Right ventricle myocardium inferior (tissue), 1 donor: ENCODE data around the gene QPCT. TPM values are rescaled to one million over a fixed set of nuclear protein-coding genes. Genes with fewer than 3 reads are reported as not detected.

Experiments used
- ATAC-seq: fragments of 200-7000 bp; cut with Tn5 transposase; one replicate; pipeline ENCODE4 v1.9.1; 2020; ENCODE audit warnings: mild to moderate bottlenecking, moderate library complexity
- DNase-seq: peaks from one replicate; pipeline ENCODE4 v3.0.0; 2021; ENCODE audit errors: missing footprints
- intact Hi-C: fragments of 100-400 bp; cut with DNase I; formaldehyde crosslinking; loops from one replicate; pipeline ENCODE4 v1.11.0; 2022
- total RNA-seq: library from RNA; stranded (reverse); fragmentation: NEBNext Ultra II Directional; extraction: Animal tissue kit (Norgen Biotek cat#: 25700); gene quantifications from one replicate; pipeline ENCODE4 v1.2.1, GENCODE V29; 2021
- donor health status: DM: no; HTN: yes; CAD: no; lungs with severe emphysema.

The QPCT gene
- total RNA-seq, 1 donor from 2014 or later = 1.7 TPM

DNA sequence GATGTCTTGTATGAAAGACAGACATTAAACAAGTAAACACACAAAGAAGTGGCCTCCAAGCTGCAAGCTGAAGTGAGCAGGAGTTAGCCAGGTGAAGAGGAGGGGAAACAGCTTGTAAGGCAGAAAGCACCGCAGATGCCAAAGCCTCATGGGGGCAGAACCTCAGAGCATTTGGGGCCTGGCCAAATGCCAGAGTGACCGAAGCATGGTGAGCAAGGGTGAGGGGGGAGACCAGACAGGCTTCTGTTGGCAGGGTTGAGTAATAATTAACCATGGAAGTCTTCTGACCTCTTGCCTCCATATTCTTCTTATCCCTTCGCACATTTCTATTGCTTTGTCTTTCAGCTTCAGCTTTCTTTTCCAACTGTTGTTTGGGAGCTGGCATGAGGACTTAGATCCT is 5.6 kb downstream of the QPCT start:
- no peak for DNase-seq
- intact Hi-C loops = no loop called here
- no peak for ATAC-seq

DNA sequence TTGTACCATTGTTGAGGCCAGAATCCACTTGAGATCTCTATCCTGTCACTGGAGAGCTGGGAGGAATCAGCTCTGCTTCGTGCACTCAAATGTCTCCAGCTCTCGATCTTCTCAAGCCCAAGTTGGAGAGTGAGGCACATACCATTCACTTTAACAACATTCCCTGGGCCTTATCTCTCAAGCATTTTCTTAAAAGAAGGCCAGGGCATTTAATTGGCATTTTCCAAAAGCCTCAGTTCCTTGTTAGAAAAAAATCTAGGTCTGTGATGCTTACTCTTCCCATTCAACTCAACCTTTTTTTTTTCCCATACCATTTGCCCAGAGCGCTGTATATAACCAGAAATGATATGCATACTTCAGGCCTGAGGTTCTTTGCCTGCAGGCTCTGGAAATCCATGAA is 10.1 kb downstream of the QPCT start:
- no peak for ATAC-seq
- DNase-seq = no peak
- intact Hi-C loops = no loop called here

DNA sequence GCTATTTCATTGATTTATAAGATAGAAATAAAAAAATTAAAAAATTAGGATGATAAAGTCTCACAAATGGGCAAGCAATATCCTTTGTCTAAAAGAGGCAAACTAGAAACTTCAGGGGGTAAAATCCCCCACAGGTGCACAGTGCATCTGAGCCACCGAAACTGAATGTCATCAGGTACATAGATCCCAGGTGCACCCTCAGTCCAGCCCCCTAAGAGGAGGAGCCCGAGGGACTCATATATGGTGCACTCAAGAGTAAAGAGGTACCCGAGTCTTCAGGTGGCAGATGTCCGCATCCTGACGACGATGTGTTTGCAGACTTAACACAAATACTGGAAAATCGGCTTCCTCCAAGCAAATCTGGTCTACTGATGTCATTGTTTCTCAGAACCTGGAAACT is 11.3 kb downstream of the QPCT start:
- intact Hi-C loops = no loop called here
- DNase-seq = no peak
- no peak for ATAC-seq

DNA sequence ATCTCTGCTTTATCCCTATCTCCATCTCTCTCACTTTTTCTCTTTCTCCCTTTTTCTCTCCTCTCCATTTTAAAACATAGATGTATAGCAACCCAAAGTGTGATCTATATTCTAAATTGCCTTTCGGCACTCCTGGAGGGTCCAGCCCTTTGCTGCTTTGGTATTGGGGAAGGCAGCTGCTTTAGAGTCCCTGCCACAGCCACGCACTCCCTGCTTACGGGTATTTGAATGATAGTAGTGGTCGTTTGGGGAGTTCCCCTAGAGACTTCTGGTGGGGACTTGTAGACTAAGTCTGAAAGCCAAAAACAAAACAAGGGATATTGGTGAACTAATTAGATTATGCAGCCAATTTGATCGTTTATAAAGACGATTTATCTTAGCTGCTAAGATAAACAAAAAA is 11.9 kb downstream of the QPCT start:
- no peak for ATAC-seq
- intact Hi-C loops = no loop called here
- no peak for DNase-seq

DNA sequence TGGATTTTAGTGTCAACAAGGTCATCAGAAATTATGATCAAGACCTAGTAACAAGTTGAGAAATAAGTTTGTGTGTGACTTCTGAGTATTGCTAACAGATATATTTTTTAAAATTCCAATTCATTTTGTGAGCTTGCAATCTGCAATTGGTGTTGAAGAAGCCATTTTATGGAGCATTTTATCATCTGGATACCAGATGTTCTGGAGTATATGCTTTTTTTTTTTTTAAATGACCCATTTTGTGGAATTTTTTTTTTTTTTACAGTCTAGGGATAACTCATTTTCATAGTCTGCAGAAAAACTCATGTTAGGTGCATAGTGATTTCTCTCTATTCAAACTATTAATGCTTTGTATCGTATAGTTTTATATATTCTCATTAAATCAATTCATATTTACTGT is 12.6 kb downstream of the QPCT start:
- intact Hi-C loops = no loop called here
- DNase-seq (no peak), ATAC-seq (no peak)

DNA sequence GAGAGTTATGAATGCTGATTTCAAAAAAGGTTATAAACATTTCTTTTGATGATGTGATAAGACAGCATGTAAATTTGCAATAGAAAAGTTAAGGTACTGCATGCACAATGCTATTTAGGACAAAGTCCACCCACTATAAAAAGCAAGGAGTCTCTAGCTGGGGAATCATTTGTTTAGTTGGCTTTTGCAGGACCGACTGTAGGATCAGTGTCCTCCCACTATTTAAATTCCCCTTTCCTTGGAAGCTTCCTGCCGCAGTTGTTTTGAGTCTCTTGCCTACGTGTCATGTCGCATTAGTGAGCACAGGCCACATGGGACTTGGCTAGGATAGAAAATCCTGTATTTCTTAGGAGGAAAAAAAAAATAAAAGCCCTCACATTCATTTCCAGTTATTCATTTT is 13.1 kb downstream of the QPCT start:
- DNase-seq (no peak), ATAC-seq (no peak)
- intact Hi-C loops = no loop called here

DNA sequence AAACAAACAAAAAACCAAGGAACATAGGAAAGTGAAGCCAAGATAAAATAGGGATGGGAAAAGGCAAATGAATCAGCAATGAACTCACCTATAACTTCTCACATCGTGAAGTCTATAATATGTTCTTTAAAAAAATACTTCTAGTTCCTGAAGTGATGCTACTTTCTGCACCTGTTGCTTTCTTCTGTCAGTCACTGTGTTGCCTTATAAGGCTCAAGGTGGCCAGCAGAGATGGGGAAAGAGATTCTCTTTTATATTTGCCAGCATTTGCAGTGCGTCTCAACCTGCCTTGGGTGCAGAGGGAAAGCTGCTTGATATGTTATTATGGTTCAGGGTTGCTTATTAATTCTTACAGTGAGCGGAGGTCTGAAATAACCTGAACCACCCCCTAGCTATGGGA is 14.0 kb downstream of the QPCT start:
- ATAC-seq (no peak), DNase-seq (no peak)
- intact Hi-C loops = no loop called here

DNA sequence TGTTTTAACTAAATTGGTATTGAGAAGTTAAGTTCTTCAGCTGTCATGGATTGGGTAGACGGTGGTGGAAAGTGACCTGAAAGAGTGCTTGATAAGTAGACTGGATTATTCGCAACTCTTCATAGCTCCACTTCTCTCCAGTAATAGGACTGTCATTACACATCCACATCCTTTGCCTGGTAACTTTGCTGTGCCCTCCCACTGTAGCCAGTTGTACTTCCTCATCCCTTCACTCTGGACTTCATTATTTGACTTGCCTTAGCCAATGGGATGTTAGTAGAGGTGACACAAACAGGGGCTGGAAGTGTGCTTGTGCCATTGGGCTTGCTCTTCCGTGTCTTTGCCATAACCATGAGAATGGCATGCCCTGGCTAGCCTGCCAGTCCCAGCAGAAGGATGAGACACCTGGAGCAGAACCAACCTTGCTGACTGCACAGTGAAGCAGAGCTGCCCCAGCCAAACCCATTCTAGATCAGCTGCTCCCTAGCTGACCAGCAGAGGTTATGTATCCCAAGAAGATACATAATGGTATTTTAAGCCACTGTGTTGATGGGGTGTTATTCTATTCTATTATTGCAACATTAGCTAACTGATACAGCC is 16.9 kb downstream of the QPCT start:
- no peak for ATAC-seq
- intact Hi-C loops = no loop called here
- no peak for DNase-seq

DNA sequence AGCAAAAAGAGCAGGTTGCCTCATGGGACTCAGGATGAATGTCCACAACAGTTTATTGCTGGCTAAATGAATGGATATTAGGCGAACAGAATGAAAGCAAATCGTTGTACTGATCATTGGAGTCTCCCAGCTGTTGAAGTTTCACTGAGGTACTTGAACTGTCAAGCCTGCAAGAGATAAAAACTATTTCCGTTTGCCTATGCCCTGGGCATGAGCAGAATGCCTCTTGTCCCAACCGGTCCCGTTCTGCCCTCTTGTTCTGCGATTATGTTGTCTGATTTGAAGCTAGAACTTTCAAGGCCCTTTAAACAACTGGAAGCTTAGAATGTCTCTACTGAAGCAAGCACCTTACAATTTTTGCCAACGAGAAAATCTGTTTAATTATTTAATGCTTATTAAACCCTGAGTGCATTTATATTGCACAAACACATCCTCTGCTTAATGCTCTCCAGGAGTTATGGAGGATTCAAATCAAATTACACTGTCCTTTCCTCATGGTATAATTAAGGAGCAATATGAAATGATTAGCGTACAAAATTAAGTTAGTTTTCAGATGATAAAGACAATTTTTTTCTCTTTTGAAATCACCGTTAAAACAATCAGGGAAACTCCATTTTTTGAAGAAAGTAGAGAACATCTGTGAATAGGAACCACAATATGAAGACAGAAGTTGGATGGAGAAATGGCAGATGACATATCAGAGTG is 17.7 kb downstream of the QPCT start:
- intact Hi-C loops = no loop called here
- ATAC-seq = no peak
- DNase-seq = no peak

DNA sequence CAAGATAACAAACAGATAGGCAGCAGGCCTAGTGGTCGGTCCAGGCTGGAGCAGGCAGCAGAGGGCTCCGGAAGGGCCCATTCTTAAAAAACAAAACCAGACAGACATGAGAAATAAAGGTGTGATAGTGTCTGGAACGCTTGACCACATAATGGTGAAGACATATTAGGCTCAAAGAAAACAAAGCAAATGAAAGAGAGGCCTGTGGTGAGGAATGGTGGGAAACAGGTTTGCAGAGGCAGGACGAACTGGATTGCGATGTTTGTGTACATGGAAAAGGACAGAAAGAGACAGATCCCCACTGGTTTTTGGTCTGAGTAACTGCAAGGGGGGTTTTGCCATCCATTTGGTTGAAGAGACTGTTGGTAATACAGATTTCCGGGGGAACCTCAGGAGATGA is 19.9 kb downstream of the QPCT start:
- DNase-seq (no peak), ATAC-seq (no peak)
- intact Hi-C loops = no loop called here

DNA sequence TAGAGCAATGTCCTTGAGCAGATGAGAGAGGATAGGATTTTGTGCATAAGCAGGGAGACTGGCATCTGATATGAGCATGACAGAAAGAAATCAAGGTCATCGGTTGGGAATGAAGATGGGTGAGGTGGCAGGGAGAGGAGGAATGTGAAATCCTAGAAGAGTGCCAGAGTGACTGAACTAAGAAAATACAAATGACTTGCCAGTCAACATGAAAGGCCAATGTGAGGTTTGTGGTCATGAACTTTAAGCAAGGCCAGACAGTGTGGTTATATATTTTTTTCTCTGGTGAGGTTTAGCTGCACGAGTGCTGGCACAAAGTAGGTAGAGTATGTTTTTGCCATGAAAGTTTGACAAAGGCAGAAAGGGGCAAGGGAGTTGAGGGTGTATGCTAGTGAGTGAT is 21.2 kb downstream of the QPCT start:
- DNase-seq (no peak), ATAC-seq (no peak)
- intact Hi-C loops = no loop called here

DNA sequence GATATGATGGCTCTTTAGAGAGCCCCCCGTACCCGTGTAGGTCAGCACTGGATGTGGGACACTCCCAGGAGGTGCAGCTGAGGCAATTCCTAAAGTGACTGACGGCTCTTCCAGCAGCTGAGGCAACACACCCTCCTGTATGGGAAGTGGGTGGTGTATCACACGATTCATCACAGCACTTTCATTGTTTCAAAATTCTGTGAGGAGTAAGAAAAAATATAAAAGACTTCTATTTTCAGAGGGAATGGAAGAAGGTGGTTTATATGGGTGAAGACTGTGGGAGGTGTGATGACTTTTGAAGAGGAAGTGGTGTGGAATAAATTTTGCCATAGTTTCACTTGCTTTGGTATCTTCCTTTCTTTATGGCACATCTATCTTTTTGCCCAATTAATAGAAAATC is 22.3 kb downstream of the QPCT start:
- no peak for ATAC-seq
- intact Hi-C loops = no loop called here
- DNase-seq = no peak

DNA sequence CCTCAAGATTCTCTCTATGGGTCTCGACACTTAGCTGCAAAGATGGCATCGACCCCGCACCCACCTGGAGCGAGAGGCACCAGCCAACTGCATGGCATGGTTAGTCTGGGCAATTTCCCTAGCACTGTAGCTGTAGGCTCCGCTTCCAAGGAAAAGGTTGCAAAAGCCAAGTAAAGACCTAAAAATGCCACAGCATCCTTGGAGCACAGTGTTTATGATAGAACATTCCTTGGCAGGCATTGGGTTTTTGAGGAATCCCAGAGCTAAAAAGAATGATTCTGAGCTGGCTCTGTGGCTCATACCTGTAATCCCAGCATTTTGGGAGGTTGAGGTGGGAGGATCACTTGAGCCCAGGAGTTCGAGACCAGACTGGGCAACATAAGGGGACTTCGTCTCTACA is 22.9 kb downstream of the QPCT start:
- intact Hi-C loops = no loop called here
- ATAC-seq (no peak), DNase-seq (no peak)

DNA sequence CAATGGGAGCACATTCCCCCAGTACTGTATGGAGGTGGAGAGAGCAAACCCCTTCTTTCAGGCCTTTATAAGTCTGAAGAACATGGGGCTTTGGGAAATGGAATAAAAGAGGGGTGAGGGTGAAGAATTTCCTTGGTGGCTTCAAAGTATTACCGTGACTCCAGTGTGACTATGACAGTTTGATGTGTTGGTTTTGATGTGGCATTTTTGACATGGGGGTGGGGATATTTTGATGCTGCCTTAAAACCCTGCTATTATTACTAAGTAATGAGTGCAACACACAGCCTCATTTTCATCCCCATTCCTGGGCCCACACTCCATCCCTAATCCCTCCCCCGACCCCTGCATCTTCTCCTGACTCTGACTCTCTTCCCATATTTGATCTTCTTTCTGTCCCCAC is 23.6 kb downstream of the QPCT start:
- intact Hi-C loops = no loop called here
- no peak for DNase-seq
- no peak for ATAC-seq

DNA sequence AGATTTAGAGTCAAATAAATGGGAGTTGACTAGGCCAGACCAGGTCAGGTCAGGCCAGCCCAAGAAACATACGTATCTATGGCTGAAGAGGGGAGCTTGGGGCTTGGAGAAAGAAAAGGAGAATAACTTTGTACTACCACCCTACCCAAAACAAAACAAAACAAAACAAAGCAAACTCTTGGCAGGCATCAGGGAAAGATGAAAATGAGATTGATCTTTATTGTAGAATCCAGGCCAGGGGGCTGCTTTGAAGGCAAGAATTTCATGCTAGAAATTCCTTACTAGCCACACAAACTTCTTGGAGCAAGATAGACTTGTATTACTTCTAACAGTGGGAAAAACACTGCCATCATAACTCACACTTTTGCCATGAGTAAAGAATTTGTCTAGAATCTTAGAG is 26.2 kb downstream of the QPCT start:
- ATAC-seq (no peak), DNase-seq (no peak)
- intact Hi-C loops = no loop called here

DNA sequence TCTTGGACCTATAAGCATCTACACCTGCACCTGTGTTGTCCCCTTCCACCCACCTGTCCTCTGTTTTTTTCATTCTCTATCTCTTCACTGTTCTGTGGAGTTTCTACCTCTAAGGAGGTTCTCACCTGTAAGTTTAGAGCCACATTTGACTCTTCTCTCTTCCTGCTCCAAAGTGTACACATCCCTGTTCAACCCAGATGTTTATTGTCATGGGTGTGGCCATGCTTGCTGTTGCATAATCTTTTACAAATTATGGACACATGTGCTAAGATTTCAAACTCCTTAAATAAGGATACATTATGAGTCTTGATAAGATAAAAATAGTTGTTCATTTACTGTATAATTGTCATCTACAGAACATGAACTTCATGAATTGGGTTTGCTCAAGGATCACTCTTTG is 27.6 kb downstream of the QPCT start:
- DNase-seq = no peak
- intact Hi-C loops = no loop called here
- ATAC-seq = no peak

DNA sequence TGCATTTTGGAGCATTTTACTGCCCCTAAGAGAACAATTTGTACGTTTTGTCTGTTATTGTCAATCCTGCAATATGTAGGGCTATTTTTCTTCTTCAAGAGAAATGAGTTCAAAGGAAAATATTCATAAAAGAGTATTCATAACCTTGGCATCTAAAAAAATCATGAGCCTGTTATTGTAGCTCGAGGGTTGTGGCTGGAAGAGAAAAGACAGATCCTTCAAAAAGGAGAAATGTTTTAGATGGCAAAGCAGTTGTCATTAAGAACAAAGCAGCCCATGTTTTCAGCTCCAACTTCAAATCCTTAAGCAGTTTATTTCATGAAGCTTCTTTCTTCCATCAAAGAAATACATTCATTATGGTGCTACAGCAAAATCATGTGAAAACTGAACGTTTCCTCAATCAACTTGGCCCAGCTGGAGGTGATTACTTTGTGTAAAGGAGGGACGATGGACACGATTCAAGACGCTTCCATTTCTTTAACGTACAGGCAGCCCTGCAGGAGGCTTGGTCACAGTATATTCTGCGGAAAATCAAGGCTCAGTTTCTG is 31.4 kb downstream of the QPCT start:
- DNase-seq (no peak), ATAC-seq (no peak)
- intact Hi-C loops = no loop called here

DNA sequence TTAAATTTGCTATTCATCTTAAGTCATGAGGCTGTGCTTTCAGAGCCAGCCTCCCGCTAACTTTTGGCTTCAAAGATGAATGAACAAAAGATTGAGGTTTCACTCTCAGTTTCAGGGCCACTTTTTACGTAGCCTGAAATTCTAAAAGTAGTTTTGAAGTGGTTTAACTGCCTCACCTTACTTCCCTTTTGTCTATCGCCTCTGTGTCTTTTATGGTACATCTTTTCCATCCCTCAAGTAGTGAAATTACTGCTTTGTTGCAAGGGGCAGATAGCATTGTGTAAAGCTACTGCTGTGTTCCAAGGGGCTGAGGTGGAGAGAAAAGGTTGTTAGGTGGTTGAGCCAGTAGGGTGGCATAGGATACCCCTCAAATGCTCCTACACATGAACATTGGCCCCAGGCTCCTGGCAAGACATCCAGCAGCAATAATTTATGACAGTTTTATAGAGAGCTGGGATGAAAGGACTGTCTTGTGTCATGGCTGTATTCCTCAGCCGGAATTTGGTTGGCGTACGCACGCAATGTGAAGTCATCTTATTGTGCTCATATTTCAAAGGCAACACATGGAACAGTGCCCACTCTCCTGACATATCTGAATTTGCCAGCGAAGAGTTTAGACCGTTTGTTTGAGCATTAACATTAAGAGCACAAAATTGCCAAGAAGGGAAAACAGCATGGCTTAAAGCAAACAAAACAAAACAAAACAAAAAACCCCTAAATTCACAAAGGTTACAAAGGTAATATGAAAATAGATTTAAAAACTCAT is 32.2 kb downstream of the QPCT start:
- ATAC-seq = no peak
- DNase-seq = no peak
- intact Hi-C loops = no loop called here

DNA sequence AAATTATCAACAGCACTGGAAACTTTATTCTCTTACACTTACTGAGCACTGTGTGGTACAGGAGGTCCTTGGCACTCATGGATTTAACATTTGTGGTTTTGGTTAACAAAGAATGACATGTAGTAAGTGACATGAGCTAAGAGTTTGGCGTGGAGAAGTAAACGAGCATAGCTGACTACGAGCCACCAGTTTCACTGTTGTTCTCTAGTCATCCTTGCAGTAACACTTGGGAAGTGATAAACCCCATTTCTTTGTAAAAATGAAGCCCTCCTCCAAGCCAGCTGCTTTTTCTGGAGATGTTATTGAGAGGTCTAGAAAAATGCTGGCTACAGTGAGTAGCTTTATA is 32.7 kb downstream of the QPCT start:
- DNase-seq (no peak), ATAC-seq (no peak)
- intact Hi-C loops = no loop called here

DNA sequence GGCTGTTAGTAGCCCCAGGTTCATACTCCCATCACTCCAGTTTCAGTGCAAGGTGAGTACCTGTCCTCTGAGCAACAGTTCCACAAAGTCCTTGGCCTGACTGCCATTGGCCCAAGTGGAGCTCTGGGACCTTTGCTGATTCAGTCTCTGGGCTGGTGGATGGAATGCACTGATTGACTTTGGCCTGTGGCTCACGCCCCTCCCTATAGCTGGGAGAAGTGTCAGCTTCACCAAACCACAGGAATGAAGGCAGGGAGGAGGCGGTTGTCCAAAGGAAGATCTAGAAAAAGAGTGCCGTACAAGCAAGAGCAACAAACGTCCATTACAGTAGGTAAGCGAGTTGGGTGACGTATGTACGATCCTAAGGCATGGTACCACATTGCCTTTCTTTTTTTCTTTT is 34.0 kb downstream of the QPCT start:
- intact Hi-C loops = no loop called here
- DNase-seq (no peak), ATAC-seq (no peak)
